Neural progenitor cell (in vitro differentiated cells): ENCODE results near the gene RNF4.

Source experiments
- EZH2phosphoT487 ChIP-seq: fragments of 200-600 bp; sonication (generic); IDR thresholded peaks from 2 replicates; pipeline ENCODE4 v1.6.1; 2017; ENCODE audit warnings: antibody characterized with exemption
- TF ChIP-seq, protein P1 (sequence below): fragments of 200-600 bp; sonication (generic); IDR thresholded peaks from 2 replicates; pipeline ENCODE4 v1.5.1; 2017; ENCODE audit warnings: antibody characterized with exemption, mild to moderate bottlenecking

DNA sequence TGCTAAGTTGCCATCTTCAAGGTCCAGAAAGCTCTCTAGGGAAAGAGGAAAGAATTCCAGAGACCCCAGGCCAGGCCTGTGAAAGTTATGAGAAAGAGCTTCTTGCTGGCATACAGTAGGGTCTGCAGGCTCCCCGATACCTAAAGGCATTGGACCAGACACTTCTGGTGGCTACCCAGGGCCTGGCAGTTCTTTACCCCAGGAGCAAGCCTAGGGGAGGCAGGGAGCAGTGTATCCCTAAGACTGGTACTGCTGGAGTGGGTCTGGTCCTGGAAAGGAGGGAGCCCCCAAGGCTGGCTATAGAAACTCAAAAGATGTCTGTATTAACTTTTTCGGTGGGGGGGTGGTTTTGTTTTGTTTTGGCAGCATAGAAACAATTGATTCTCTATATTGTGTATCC lies 47.7 kb downstream of the RNF4 start:
- TF ChIP-seq, protein P1, sequence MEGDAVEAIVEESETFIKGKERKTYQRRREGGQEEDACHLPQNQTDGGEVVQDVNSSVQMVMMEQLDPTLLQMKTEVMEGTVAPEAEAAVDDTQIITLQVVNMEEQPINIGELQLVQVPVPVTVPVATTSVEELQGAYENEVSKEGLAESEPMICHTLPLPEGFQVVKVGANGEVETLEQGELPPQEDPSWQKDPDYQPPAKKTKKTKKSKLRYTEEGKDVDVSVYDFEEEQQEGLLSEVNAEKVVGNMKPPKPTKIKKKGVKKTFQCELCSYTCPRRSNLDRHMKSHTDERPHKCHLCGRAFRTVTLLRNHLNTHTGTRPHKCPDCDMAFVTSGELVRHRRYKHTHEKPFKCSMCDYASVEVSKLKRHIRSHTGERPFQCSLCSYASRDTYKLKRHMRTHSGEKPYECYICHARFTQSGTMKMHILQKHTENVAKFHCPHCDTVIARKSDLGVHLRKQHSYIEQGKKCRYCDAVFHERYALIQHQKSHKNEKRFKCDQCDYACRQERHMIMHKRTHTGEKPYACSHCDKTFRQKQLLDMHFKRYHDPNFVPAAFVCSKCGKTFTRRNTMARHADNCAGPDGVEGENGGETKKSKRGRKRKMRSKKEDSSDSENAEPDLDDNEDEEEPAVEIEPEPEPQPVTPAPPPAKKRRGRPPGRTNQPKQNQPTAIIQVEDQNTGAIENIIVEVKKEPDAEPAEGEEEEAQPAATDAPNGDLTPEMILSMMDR, result no peak
- no peak for TF ChIP-seq EZH2phosphoT487
